DMS114 treated with DMSO at 0.1 percent for 48 hours (cell line): ENCODE measurements around the gene SLC2A6.

Source experiments
- DNase-seq: peaks from one replicate; lab custom pipeline; 2025; ENCODE audit not compliant: unreplicated experiment; lab: John Stamatoyannopoulos, UW

SLC2A6 gene

DNA sequence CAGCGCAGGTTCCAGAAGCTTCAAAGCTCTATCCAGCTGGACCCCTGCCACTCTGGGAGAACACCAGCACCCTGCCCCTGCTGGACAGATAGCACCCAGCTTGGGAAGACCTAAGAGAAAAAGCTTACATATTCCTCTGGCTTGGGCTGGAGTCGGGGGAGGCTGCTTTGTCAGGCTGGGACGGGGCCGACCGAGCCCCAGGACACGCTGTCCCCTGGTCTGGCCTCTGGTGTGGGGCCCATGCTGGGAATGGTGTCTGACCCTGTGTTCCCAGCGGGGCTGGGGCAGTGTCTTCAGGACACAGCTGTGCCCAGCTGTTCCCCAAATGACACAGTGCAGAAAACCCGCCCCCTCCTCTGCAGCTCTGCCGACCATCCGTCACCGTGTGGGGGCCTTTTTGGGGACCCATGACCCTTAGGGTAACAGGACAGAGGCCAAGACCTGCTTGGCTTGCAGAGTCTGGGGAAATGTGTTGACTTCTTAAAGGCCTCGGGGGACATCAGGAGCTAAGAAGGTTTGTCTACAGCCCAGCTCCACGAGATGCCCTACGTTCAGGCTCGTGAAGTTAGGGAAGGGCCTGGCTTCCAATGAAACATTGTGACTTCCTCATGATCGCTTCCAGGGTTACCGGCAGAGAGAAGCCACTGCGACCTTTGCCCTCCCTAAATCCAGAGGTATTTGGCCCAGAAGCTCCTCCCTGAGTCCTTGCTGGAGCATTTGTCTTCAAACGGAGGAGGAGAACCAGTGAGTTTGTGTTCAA lies 20.4 kb upstream of the SLC2A6 start:
- no peak for DNase-seq

DNA sequence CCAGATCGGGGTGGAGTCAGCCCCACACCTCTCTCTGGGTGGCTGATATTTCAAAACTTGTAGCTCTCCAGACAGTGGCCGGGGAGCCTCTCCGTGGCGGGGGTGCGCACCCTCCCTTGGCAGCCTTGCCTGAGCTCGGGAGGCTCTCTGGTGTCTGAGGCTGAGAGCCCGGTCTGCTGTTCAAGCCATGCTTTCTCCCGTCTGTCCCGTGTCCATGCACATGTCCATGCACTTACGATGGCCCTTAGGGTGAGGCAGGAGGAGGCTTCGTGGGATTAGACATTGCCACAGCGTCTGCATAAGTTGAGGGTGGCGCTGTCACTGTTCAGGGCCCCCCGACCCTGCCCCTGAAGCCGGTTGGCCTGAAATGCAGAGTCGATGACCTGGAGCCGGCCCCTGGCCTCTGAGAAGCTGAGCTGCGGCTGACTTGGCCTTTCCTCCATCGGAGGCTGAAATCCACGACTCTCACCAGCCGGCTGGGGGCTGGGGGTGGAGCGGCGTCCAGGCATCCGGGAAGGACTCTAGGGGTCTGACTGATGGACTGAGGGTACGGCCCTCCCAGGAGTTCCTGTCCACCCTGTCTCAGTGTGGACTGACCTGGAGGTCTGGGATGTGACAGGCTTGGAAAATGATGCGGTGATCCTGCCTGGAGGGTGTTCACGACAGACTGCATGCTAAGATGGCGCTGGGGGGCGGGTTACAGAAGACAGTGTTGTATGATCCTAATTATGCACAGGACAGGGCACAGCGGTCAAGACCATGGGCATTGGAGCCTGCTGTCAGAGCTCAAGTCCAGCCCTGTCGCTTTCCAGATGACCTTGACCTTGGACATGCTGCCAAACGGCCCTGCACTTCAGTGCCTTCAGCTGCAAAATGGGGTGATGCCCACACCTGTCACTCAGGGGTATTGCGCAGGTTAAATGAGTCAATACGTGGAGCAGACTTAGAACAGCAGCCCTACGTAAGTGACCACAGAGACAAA lies 18.3 kb upstream of the SLC2A6 start:
- no peak for DNase-seq

DNA sequence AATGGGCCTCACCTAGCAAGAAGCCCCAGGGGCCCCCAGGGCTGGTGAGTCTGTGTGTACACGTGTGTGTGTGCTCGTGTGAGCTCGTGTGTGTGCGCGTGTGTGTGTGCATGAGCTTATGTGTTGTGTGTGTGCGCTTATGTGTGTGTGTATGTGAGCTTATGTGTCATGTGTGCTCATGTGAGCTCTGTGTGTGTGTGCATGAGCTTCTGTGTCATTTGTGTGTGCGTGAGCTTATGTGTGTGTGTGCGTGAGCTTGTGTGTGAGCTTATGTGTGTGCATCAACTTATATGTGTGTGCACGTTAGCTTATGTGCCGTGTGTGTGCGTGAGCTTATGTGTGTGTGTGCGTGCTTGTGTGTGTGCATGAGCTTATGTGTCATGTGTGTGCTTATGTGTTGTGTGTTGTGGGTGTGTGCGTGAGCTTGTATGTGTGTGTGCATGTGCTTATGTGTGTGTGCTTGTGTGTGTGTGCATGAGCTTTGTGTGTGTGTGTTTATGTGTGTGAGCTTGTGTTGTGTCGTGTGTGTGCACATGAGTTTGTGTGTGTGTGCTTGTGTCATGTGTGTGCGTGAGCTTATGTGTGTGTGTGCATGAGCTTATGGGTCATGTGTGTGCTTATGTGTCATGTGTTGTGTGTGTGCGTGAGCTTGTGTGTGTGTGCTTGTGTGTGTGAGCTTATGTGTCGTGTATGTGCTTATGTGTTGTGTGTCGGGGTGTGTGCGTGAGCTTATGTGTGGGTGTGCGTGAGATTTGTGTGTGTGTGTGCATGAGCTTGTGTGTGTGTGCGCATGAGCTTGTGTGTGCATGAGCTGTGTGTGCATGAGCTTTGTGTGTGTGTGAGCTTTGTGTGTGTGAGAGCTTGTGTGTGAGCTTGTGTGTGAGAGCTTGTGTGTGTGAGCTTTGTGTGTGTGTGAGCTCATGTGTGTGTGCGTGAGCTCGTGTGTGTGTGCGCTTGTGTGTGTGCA lies 16.7 kb upstream of the SLC2A6 start:
- DNase-seq, result no peak

DNA sequence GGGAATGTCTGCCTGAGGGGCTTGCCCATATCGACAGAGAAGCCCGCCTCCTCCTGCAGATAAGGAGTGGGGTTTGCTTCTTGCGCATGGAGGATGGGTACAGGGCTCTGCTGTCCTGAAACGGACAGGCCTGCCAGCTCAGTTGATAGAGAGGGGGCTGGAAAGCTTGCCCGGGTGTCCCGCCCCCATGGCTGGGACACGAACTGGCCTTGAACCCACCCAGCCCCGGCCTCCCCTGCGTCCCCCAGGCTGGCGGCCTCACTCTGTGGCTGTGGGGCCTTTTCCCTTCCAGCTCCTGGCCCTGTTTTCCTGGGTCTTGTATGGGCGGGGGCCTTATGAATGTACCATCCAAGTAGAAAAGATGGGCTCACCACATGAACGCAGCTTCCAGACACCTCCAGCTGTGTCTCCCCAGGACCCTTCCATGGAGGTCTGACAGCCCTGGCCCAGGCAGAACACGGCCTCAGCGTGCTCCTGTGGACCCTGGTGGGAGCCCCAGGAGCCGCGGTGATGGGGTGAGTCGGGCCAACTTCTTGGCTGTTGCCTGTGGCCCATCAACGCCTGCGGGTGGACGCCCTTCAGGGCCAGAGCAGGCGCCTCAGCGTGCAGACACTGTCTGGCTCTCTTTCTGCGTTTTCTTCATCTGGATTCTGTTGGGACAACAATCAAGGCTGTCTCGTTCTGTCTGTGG lies 15.9 kb upstream of the SLC2A6 start:
- no peak for DNase-seq

DNA sequence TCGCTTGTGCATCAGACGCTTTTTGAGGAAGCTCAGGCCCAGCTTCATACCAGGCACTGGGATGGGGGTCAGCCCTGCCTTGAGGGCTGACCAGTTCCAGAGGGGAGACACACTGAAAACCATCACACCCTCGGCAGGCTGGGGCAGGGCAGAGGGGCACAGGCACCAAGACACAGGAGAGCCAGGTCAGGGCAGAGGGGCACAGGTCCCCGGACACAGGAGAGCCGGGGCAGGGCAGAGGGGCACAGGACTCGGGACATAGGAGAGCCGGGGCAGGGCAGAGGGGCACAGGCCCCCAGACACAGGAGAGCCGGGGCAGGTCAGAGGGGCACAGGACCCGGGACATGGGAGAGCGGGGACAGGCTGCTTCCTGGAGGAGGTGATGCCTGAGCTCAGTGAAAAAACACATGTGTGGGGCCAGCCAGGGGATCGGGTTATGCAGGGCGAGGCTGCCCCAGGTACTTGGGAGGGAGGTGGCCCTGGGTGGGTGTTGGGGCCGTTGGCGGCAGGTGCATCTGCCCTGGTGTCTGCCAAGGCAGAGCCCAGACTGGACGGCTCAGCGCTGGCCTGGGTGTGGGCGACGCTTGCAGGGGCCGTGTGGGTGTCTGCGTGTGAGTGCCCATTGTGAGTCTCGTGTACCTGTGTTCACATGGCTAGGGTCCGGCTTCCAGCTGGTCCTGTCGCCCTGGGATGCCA lies 15.1 kb upstream of the SLC2A6 start:
- no peak for DNase-seq

DNA sequence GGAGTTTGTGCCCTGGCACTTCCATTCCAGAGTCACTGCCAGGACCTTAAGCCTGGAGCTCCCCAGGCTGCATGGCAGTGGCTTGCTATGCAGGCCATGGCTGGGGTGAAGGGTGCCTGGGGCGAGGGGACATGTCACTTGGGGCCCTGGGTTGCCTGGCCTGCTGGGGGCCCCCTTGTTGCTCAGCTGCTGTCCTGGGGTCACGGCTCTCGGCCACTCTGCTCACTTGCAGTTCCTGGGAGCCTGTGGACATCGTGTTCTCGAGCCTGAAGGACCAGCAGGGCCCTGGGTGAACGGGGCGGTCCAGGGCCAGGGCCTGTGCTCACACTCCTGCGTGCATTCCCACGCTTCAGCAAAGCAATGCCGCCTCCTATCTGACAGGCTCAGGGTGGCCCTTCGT lies 14.5 kb upstream of the SLC2A6 start:
- DNase-seq, result no peak

DNA sequence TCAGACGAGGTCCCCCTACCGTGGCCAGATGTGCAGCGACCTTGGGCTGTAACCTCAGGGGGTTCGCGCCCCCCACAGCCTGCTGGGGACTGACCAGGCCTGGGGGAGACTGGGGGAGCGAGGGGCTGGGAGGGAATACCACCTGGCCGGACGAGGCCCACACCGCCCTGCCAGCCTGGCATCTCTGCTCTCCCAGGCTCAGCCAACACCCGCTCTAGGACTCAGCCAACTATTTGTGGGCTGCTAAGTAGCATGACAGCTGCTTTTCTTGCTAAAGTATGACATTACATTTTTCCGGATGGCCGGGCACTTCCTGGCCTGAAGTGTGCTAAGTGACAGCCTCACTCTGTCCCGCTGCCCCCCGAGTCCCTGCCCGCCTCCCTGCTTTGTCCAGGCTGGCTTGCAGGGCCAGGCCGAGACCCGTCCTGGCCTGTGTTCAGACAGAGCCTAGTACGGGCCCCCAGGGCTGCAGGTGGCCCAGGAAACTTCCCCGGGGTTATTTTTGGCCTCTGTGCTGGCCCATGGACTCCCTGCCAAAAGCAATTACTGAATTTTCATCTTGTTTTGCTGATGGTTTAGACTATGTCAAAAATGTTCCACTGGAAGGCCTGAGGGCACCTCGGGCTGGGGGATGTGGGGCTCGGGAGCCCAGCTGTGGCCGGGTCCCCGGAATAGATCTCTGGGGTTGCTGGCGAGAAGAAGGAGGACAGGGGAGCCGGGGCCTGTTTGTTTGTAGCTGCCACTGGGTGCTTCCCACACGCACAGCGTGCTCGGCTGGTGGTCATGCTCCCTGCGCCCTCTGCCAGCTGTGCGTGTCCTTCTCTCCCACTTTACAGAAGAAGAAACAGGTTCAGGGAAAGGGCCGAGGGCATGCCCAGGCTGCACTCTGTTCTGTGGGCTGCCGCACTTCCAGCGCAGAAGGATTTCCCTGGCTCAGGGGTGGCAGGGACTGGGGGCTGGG lies 13.4 kb upstream of the SLC2A6 start:
- DNase-seq, result no peak

DNA sequence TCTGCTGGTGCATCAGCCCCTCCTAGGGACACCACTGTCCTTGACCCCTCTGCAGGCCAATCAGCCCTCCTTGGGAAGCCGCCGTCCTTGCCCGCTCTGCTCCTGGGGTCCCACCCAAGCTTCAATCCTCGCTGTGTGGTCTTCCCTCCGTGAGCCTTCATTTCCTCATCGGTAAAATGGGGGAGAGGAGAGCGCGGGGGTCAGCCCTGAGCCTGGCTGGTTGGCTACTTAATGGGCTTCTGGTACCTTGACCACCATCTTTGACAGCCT lies 12.7 kb upstream of the SLC2A6 start:
- no peak for DNase-seq

DNA sequence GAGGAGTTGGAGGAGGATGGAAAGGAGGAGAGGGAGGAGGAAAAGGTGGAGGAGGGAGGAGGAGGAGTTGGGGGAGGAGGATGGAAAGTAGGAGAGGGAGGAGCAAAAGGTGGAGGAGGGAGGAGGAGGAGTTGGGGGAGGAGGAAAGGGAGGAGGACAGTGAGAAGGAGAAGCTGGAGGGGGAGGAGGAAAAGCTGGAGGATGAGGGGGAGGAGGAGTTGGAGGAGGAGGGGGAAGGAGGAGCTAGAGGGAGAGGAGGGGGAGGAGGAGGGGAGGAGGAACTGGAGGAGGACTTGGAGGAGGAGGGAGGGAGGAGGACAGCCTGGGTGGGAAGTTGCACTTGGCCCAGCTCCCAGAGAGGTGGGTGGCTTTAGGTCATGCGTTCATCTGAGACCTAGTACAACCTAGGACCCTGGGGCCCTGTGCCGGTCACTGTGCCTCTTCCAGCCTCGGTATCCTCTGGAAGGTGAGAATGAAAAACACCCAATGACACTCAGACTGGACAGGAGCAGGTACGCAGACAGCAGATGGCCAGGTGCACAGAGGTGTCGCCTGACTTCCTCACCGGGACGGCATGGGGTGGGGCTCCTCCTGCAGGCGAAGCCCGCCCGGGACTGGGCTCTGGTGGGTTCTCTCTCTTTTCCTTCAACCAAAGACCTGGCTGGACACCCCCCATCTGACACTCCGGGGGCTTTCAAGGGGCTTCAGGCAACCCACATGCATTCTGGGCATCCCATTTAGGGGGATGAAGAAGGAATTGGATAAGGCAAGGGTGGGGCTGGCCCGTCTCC lies 12.2 kb upstream of the SLC2A6 start:
- DNase-seq, result no peak

DNA sequence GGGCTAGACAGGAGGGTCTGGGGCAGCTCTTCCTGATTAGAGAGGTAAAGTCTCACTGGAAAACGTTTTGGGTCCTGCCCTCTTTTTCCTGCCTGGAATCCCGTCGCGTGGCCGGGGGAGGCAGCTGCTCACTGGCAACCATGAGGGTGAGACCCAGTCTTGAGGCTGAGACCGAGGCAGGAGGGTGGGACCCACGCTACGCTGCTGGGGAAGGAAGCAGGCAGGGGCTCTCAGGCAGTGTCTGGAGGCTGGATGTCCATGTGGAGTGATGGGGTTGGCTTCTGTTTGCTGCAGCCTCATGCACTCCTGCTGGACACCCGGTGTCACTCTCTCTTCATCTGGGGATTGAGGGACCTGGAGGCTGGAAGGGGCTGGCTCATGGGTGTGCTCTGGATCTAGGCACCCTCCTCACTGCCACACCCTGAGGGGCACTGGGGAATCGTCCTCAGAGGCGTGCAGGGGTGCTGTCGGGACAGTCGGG lies 11.3 kb upstream of the SLC2A6 start:
- DNase-seq, result no peak

DNA sequence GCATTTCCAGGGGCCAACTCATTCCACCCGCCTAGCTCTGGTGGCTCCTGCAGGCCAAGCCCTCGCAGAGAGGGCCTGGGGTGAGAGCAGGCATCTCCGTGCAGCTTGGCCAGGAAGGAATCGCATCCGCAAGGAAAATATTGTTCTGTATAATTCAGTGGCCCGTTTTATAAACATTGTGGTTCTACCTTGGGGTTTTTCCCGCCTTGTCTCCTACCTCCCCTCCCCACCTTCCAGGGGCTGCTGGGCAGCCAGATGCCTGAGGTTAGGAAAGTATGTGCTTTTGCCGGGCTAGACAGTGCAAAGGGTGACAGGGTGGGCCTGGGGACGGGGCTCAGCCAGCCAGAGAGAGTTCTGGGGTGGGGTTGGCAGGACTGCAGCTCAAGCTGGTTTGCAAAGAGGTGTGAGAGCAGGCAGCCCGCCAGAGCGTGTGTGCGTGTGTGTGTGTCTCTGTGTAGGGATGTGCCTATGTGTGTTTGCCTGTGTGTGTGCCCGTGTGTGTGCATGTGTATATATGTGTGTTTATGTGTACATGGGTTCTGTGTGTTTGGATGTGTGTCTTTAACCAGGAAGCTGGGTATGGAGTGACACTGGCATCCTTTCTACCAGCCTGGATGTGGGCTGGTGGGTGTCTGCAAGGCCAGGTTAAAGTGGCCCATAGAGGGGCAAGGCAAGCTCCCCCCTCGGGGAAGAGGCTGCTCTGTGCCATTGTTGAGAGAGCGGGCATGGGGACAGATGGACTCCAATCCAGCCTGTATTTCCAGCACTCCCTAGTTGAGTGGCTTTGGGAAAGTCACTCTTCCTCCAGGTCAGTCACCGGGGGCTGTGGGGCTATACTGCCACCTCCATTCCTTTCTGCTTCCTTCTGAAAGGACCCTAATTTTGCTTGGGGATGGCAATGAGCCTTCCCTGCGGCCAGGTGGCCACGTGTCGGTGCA lies 10.6 kb upstream of the SLC2A6 start:
- DNase-seq, result no peak

DNA sequence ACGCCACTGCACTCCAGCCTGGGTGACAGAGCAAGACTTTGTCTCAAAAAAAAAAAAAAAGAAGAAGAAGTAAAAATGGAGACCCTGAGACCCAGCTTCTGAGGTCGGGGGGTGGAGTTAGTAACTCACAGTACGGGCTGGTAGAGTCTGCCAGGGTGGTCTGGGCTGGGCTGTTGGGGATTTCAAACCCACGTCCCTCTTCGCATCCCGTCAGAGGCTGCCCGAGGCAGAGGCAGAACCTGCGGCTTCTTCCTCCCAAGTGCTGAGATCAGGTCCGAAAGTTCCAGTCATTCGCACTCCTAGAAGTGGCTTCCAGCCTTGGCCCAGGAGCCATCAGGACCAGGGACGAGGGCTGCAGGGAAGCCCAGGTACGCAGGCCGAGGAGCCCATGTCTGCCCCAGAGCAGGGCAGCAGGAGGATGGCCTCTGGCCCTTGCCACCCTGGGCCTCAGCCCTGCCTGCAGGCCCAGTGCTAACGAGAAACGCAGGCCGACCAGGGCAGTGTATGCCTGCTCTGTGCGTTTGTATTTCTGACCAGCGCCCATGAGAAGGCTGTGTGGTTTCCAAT lies 9.9 kb upstream of the SLC2A6 start:
- no peak for DNase-seq

DNA sequence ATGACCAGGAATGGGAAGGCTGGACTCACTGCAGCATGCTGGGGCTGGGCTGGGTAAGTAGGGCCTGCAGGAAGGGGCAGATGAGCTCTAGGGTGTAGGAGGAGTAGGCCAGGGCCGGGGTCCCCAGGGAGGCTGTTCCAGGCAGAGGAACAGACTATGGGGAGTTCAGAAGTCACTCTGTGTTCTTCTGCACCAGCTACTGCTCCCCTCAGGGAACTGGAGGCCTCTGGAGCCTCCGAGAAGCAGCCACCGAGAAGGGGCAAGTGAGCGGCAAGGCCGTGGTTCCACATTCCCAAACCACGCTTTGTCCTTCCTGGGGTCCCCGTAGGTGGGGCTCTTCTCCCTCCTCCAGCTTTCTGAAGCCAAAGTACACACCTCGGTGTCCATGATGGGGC lies 8.4 kb upstream of the SLC2A6 start:
- DNase-seq, result no peak

DNA sequence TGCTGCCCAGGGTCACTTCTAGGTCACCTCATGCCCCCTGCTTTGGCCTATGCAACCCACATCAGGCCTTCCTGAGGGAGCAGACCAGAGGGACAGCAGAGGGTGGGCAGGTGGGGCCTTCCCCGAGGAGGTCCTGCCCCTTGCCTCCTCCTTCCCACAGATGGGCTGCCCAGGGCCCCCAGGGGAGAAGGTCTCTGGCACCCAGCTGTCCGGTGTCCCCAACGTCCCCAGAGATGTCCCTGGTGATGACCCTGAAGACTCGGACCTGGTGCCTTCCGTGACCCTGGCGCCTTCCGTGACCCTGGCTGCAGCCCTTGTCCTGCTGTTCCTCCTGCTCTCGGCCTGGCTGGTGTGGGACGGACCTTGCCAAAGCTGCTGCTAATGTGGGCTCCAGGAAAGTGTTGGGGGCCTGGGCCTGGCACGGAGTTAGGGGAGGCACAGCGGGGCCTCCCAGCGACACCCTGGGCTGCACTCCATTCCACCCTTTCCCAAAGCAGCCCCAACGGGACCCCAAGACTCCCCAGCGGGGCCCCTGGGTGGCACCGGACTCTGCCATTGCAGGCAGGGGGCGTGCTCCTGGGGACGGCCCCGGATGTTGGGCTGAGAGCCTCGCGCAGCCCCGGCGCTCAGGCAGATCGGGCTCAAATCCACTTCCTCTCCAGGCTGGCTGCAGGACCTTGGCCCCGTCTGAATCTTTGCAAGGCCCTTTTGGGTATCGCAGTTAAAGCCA lies 6.8 kb upstream of the SLC2A6 start:
- DNase-seq, result no peak

DNA sequence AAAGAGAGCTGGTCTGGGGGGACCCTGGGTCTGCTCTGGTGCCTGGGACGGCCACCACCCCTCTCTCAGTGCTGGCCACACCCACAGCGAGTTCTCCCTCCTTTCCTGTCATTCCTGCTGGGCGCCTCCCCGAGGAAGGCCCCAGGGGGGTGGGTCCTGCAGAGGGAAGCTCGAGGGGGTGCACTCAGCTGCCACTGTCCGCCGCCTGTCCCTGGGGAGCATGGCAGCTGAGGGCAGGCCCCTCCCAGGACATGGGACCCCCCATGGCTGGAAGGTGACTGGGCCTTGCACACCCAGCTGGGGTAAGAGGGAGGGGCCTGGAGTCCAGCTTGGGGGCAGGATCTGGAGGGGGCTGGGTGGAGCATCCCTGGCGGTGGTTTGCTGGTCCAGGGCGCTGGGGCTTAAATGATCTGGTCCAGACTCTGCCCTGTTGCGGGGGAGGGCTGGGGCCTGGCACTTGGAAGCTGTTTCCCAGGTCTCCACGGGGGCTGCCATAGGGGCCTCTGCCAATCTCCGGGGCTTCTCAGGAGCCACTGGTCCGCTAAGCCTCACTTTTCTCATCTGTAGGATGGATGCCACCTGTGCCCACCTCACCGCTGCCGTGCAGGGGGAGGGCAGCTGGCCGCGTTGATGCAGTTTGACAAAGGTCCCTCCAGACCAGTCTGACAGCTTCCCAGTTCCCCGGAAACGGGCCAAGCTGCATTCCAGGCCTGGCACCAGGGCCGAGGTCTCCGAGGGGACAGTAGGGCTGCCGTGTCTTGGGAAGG lies 6.0 kb upstream of the SLC2A6 start:
- DNase-seq, result no peak
